A673 (cell line): ENCODE measurements around the gene A3GALT2. TPM values are rescaled to one million over a fixed set of nuclear protein-coding genes. Genes with fewer than 3 reads are reported as not detected.

ENCODE experiments used
- BruUV-seq: library from RNA; stranded (reverse); fragments of 400-500 nt; replicated peaks from 2 replicates; lab custom pipeline; 2021; lab: Mats Ljungman, UMichigan
- CTCF ChIA-PET: fragments of 300-600 bp; sonication (Branson Sonifier 250); formaldehyde crosslinking; loops from one replicate; lab custom pipeline; 2022; ENCODE audit warnings: antibody characterized with exemption; lab: Charles Lee
- POLR2A ChIA-PET: fragments of 300-600 bp; sonication (Branson Sonifier 250); formaldehyde crosslinking; loops from one replicate; lab custom pipeline; 2022; ENCODE audit warnings: antibody characterized with exemption; ENCODE audit not compliant: low non-redundant PET; lab: Charles Lee
- DNase-seq: peaks from one replicate; pipeline ENCODE4 v3.0.0-alpha.2; 2015; ENCODE audit warnings: low spot score
- H3K27ac ChIP-seq: fragments of 200-600 bp; sonication (generic); 2 replicates; pipeline ENCODE4 v1.5.1; 2016; ENCODE audit warnings: mixed run types, low read depth, mild to moderate bottlenecking, mixed read lengths, antibody characterized with exemption, low read length; ENCODE audit not compliant: poor library complexity, severe bottlenecking
- H3K27me3 ChIP-seq: fragments of 200-600 bp; sonication (generic); replicated peaks from 2 replicates; pipeline ENCODE4 v1.6.1; 2017; ENCODE audit warnings: mixed run types, low read depth, mild to moderate bottlenecking, mixed read lengths, antibody characterized with exemption, low read length; ENCODE audit not compliant: insufficient read depth, poor library complexity
- H3K36me3 ChIP-seq: fragments of 200-600 bp; sonication (generic); 2 replicates; pipeline ENCODE4 v1.6.1; 2016; ENCODE audit warnings: mixed run types, mild to moderate bottlenecking, mixed read lengths, antibody characterized with exemption, low read length; ENCODE audit not compliant: insufficient read depth, poor library complexity, severe bottlenecking
- H3K4me1 ChIP-seq: fragments of 200-600 bp; sonication (generic); 2 replicates; pipeline ENCODE4 v1.6.1; 2017; ENCODE audit warnings: mixed run types, mild to moderate bottlenecking, mixed read lengths, antibody characterized with exemption, low read length; ENCODE audit not compliant: insufficient read depth, poor library complexity, severe bottlenecking
- H3K4me3 ChIP-seq: fragments of 200-600 bp; sonication (generic); 2 replicates; pipeline ENCODE4 v1.5.1; 2016; ENCODE audit warnings: low read depth, mixed run types, mild to moderate bottlenecking, mixed read lengths, low read length; ENCODE audit not compliant: poor library complexity, severe bottlenecking
- H3K9me3 ChIP-seq: fragments of 200-600 bp; sonication (generic); 2 replicates; pipeline ENCODE4 v1.6.1; 2016; ENCODE audit warnings: mixed run types, low read depth, mild to moderate bottlenecking, mixed read lengths, antibody characterized with exemption, low read length; ENCODE audit not compliant: poor library complexity, severe bottlenecking
- EZH2 ChIP-seq: fragments of 200-600 bp; sonication (generic); IDR thresholded peaks from 2 replicates; pipeline ENCODE4 v1.6.1; 2017; ENCODE audit warnings: borderline replicate concordance, low read depth, mild to moderate bottlenecking, mixed read lengths, antibody characterized with exemption, low read length; ENCODE audit not compliant: poor library complexity, severe bottlenecking
- intact Hi-C: fragments of 100-400 bp; cut with micrococcal nuclease; formaldehyde crosslinking; loops from one replicate; pipeline ENCODE4 v1.10.0; 2022; ENCODE audit not compliant: unreplicated experiment
- total RNA-seq: library from RNA; stranded (reverse); gene quantifications from 2 replicates; pipeline ENCODE4 v1.2.3, GENCODE V29; 2021
- TF ChIP-seq, protein P1 (sequence below): fragments of 300-800, 200-600 bp; sonication (generic); conservative IDR thresholded peaks from 2 replicates; pipeline ENCODE4 v1.5.1; 2017; ENCODE audit warnings: low read depth, mild to moderate bottlenecking, antibody characterized with exemption, low read length, moderate library complexity, mixed read lengths

The A3GALT2 gene
- total RNA-seq, 1 experiment from 2014 or later, result 0.39 TPM

DNA sequence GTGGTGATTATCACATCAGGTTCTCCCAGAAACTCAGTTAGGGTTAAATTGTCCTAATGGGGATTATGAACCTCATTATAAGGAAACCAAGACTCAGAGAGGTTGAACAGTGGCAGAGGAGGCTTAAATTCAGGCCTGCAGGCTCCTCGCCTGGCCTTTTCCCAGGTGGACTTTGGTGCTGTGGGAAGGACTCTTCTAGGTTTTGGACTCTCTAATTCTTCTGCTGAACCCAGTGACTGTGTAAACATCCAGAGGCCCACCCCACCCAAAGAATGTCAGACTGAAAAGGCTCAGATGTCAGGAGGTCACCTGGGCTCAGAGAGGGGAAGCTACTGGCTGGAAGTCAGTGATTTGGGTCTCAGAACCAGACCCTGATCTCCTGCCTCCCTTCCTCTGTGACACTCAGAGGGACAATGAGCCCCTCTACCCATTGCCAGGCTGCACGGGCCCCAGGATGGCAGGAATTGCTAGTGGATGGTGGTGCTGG lies 62.1 kb downstream of the A3GALT2 start:
- Histone ChIP-seq H3K27ac (no peak overlapping the region), H3K4me3 (no peak overlapping the region), H3K36me3 (peaks cover 7% of the 10 kb centered on the region), H3K27me3 (no peaks in the 10 kb centered on the region), H3K4me1 (peaks cover 15% of the 10 kb centered on the region), H3K9me3 (no peaks in the 10 kb centered on the region)
- POLR2A ChIA-PET, result no interaction called here
- no peak for DNase-seq
- intact Hi-C loops, result no loop called here
- CTCF ChIA-PET, result no interaction called here
- no peak for TF ChIP-seq EZH2
- TF ChIP-seq, protein P1, sequence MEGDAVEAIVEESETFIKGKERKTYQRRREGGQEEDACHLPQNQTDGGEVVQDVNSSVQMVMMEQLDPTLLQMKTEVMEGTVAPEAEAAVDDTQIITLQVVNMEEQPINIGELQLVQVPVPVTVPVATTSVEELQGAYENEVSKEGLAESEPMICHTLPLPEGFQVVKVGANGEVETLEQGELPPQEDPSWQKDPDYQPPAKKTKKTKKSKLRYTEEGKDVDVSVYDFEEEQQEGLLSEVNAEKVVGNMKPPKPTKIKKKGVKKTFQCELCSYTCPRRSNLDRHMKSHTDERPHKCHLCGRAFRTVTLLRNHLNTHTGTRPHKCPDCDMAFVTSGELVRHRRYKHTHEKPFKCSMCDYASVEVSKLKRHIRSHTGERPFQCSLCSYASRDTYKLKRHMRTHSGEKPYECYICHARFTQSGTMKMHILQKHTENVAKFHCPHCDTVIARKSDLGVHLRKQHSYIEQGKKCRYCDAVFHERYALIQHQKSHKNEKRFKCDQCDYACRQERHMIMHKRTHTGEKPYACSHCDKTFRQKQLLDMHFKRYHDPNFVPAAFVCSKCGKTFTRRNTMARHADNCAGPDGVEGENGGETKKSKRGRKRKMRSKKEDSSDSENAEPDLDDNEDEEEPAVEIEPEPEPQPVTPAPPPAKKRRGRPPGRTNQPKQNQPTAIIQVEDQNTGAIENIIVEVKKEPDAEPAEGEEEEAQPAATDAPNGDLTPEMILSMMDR, result no peak
- BruUV-seq, result no TSS peak

DNA sequence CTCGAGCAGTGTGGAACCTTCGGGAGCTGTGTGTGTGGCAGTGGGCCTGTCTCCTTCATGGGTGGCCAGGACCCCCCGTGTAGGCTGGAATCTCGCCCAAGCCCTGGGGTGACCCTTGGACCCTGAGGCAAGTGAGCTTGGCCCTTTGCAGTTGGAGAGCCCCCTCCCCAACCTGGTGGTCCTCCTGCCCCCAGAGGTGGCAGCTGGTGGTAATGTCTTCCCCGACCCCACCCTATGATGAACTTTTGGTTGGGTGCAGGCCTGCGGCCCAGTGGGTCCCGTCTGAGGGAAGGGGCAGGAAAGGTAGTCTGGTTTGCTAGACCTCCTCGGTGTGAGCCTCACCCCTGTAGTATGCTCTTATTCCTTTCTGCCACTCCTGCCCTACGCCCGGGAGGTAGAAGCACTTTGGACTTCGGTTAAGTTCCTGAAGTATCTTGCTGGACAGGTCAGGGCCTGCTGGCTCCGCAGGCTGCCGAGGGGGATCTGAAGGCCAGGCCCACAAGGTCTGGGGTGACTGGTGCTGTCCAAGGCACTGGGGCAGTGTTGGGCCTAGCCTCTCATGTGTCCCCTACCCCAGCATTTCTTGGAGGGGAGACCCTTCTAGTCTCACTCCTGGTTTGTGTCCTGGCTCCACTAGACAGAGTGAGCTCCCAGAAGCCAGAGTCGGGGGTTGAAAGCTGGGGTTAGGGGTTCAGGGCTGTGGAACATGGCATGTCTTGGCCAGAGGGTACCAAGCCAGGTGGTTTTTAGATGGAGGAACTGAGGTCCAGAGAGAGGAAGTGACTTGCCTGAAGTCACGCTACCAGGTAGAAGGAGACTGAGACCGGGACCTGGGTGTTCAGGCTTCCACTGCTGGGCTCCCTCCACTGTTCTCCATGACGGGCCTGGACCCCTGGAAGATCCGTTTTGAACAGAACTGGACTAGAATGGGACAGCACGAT lies 62.9 kb downstream of the A3GALT2 start:
- Histone ChIP-seq H3K9me3 (no peaks in the 10 kb centered on the region), H3K27me3 (no peaks in the 10 kb centered on the region), H3K4me1 (peaks cover 15% of the 10 kb centered on the region), H3K4me3 (peak overlapping the region; percentile 86), H3K36me3 (peaks cover 5% of the 10 kb centered on the region), H3K27ac (peak overlapping the region; percentile 94)
- BruUV-seq, result no TSS peak
- CTCF ChIA-PET, result interaction anchor here (0.6 kb wide), 1 partner anchor 24 kb away, joined by 4 read pairs; no protein-coding TSS in a partner anchor
- POLR2A ChIA-PET, result no interaction called here
- TF ChIP-seq, protein P1, result no peak
- TF ChIP-seq EZH2, result no peak
- intact Hi-C loops, result no loop called here
- DNase-seq, result no peak

DNA sequence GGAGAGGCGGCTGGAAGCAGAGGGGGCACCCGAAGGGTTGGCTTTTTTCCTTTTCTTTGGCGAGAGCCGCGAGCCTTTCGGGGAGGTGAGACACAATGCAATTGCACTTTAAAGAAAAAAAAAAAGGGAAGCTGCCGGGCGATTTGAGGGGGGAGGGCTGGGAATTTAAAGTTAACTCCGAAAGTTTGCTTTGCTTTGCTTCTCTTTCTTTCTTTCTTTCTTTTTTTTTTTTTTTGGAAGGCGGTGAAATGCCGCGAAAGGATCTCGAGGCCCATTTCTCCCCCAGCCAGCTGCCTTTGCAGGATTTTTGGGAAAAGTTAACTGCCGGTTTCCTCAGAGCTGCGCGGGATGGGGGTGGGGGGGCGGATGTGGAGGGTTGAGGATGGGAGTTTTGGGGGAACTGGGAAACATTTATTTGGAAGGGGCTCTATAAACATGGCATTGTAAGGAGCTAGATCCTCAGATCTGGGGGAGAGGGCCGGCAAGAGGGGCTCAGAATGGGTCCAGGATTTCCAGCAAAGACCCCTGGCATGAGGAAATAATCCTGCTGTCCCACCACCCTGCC lies 63.6 kb downstream of the A3GALT2 start:
- intact Hi-C loops, result no loop called here

More for the DNA sequence above, 63.6 kb downstream of the A3GALT2 start:
- no TSS peak for BruUV-seq
- TF ChIP-seq, protein P1, result no peak
- TF ChIP-seq EZH2, result no peak
- Histone ChIP-seq H3K36me3 (no peaks in the 10 kb centered on the region), H3K9me3 (no peaks in the 10 kb centered on the region), H3K27ac (peak overlapping the region; percentile 94), H3K4me1 (peaks cover 15% of the 10 kb centered on the region), H3K27me3 (no peaks in the 10 kb centered on the region), H3K4me3 (peak overlapping the region; percentile 86)
- POLR2A ChIA-PET, result interaction anchor here (0.6 kb wide), 1 partner anchor 41 kb away, joined by 4 read pairs; no protein-coding TSS in a partner anchor
- no peak for DNase-seq
- CTCF ChIA-PET, result interaction anchor here (0.6 kb wide), 1 partner anchor 23 kb away, joined by 4 read pairs; no protein-coding TSS in a partner anchor
